Fibroblast of lung (primary cell): ENCODE results near the gene PLXNA2. TPM values are rescaled to one million over a fixed set of nuclear protein-coding genes. Genes with fewer than 3 reads are reported as not detected.
A peak's percentile ranks its signal among the peaks of the same experiment; 100 is the strongest.

Experiments used
- DNase-seq, 2 donors: peaks; one replicate each; pipeline versions ENCODE4 v3.0.0 to v3.0.0-alpha.2; 2010; ENCODE audit warnings: low read depth in 2 of 2
- H2AFZ ChIP-seq: 2 replicates; pipeline ENCODE4 v1.5.1; 2012; ENCODE audit warnings: low read length, control low read depth, inconsistent platforms
- H3K27ac ChIP-seq: 2 replicates; pipeline ENCODE4 v1.5.1; 2011; ENCODE audit warnings: low read length, control low read depth; ENCODE audit not compliant: insufficient read depth
- H3K27me3 ChIP-seq: 2 replicates; pipeline ENCODE4 v1.5.1; 2011; ENCODE audit warnings: mild to moderate bottlenecking, low read length; ENCODE audit not compliant: control insufficient read depth, insufficient read depth
- H3K36me3 ChIP-seq: 2 replicates; pipeline ENCODE4 v1.5.1; 2011; ENCODE audit warnings: low read length; ENCODE audit not compliant: control insufficient read depth, insufficient read depth
- H3K4me1 ChIP-seq: 2 replicates; pipeline ENCODE4 v1.5.1; 2011; ENCODE audit warnings: low read length; ENCODE audit not compliant: control insufficient read depth, insufficient read depth; ENCODE audit errors: extremely low read depth
- H3K4me2 ChIP-seq: 2 replicates; pipeline ENCODE4 v1.5.1; 2011; ENCODE audit warnings: low read length, control low read depth; ENCODE audit not compliant: insufficient read depth; ENCODE audit errors: extremely low read depth
- H3K4me3 ChIP-seq, 4 experiments: fragments of 200-600 bp in 1 of 4; sonication (generic) in 1 of 4; replicated peaks in 1 of 4; 2 replicates each; pipeline ENCODE4 v1.5.1; 2011 to 2016; ENCODE audit warnings: low read length in 4 of 4, low read depth in 3 of 4, mild to moderate bottlenecking in 3 of 4, control low read depth in 2 of 4, inconsistent platforms in 1 of 4, mixed read lengths in 1 of 4; ENCODE audit not compliant: insufficient read depth in 1 of 4; ENCODE audit errors: control extremely low read depth in 1 of 4
- H3K79me2 ChIP-seq: 2 replicates; pipeline ENCODE4 v1.5.1; 2012; ENCODE audit warnings: mild to moderate bottlenecking, low read length, inconsistent platforms; ENCODE audit not compliant: control insufficient read depth, insufficient read depth
- H3K9ac ChIP-seq: 2 replicates; pipeline ENCODE4 v1.5.1; 2011; ENCODE audit warnings: mild to moderate bottlenecking, low read length, control low read depth; ENCODE audit not compliant: insufficient read depth
- H3K9me3 ChIP-seq: 2 replicates; pipeline ENCODE4 v1.5.1; 2012; ENCODE audit warnings: low read depth, low read length; ENCODE audit not compliant: control insufficient read depth, insufficient read depth
- H4K20me1 ChIP-seq: 2 replicates; pipeline ENCODE4 v1.5.1; 2011; ENCODE audit warnings: low read length; ENCODE audit not compliant: control insufficient read depth, insufficient read depth; ENCODE audit errors: extremely low read depth
- CTCF ChIP-seq, 2 donors: IDR thresholded peaks in 1 of 2; conservative IDR thresholded peaks in 1 of 2; 1 replicate in 1 of 2; 2 replicates in 1 of 2; pipeline ENCODE4 v1.5.1; 2011 to 2012; ENCODE audit warnings: low read length in 2 of 2, control low read depth in 1 of 2, inconsistent platforms in 1 of 2, low read depth in 1 of 2, mild to moderate bottlenecking in 1 of 2
- EZH2 ChIP-seq: IDR thresholded peaks from 2 replicates; pipeline ENCODE4 v1.5.1; 2012; ENCODE audit warnings: low read length, control low read depth, mild to moderate bottlenecking; ENCODE audit errors: missing control alignments
- polyA plus RNA-seq, 2 donors: library from polyadenylated mRNA; depleted of rRNA in 1 of 2; stranded (reverse) in 1 of 2; unstranded in 1 of 2; fragments of >200 nt; gene quantifications; 2 replicates each; pipeline ENCODE4 v1.2.1, GENCODE V29; 2011 to 2012; ENCODE audit warnings: missing spikeins in 1 of 2
- total RNA-seq: library from RNA; depleted of rRNA; stranded (reverse); fragments of >200 nt; gene quantifications from 2 replicates; pipeline ENCODE4 v1.2.1, GENCODE V29; 2014

The PLXNA2 gene
- total and polyA plus RNA-seq, 2 donors (not counting 1 experiment from before 2014, with no cell fraction given) = 0.43 to 2.0 TPM

GRCh38 chr1:208105756-208106155 lies 138.4 kb downstream of the PLXNA2 start:
- no peak overlapping the region for H3K9ac ChIP-seq
- no peaks in the 10 kb centered on the region for H3K9me3 ChIP-seq
- no peak overlapping the region for H3K4me3 ChIP-seq
- DNase-seq = no peak
- H3K4me1 ChIP-seq = no peaks in the 10 kb centered on the region
- no peaks in the 10 kb centered on the region for H3K27me3 ChIP-seq
- TF ChIP-seq CTCF (conservative IDR thresholded peaks at IDR 0.05 in 1 of 2, IDR thresholded peaks at IDR 0.05 in 1 of 2; ENCODE audit: low read depth in 1 of 2, low read length in 2 of 2) = no peak
- TF ChIP-seq EZH2 = no peak
- no peak overlapping the region for H2AFZ ChIP-seq
- H3K79me2 ChIP-seq = no peaks in the 10 kb centered on the region
- H3K36me3 ChIP-seq = no peaks in the 10 kb centered on the region
- no peak overlapping the region for H3K4me2 ChIP-seq
- H4K20me1 ChIP-seq = no peaks in the 10 kb centered on the region
- H3K27ac ChIP-seq = no peak overlapping the region

DNA sequence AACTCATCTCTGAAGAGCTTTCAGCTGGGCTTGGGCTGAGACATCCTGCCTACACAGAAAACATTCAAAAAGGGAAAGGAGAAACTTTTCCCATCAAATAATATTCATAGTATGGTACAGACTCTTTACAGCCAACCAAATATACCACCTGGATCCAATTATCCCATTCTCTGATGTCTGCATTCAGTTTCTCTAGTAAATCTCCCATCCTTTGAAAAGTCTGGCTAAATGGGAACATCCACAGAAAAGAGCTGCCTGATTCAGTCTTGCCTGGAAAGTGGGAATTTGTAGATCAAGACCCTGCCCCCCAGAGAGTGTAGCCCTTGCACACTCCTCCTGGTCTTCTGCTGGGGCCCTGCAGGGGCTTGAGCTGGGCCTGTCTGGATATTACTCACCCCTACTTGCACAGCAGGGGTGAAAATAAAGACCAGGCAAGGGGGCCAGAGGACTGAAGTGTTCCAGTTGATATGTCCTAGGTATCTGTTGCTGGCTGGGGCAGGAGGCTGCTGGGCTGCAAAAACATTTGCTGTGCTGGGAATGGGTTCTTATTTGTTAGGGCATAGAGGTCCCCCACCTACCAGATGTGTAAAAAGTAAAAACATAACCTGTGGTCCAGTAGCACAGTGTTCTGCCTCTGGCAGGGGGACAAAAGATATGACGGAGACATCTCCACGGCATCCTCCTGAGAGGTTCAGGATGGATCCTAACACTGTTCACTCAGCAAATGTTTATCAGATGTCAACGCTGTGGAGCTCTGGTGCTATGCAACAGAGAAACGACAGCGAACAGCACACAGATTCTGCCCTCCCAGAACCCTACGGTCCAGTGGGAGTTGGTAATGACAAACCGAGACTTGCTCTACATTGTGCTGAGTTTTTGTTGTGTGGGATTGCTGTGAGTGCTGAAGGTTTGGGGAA lies 140.3 kb downstream of the PLXNA2 start:
- TF ChIP-seq CTCF (conservative IDR thresholded peaks at IDR 0.05 in 1 of 2, IDR thresholded peaks at IDR 0.05 in 1 of 2; ENCODE audit: low read depth in 1 of 2, low read length in 2 of 2) = no peak
- TF ChIP-seq EZH2 = no peak
- no peak for DNase-seq
- H4K20me1 ChIP-seq = no peaks in the 10 kb centered on the region
- H3K36me3 ChIP-seq = no peaks in the 10 kb centered on the region
- no peak overlapping the region for H3K9ac ChIP-seq
- no peaks in the 10 kb centered on the region for H3K79me2 ChIP-seq
- H3K4me1 ChIP-seq = no peaks in the 10 kb centered on the region
- H3K4me2 ChIP-seq = no peak overlapping the region
- H3K4me3 ChIP-seq = no peak overlapping the region
- no peak overlapping the region for H3K27ac ChIP-seq
- no peak overlapping the region for H2AFZ ChIP-seq
- H3K9me3 ChIP-seq = no peaks in the 10 kb centered on the region
- H3K27me3 ChIP-seq = no peaks in the 10 kb centered on the region

GRCh38 chr1:208101661-208102431 lies 142.3 kb downstream of the PLXNA2 start:
- no peak overlapping the region for H3K4me2 ChIP-seq
- H3K4me1 ChIP-seq = no peaks in the 10 kb centered on the region
- H3K27ac ChIP-seq = no peak overlapping the region
- no peak for TF ChIP-seq EZH2
- TF ChIP-seq CTCF (conservative IDR thresholded peaks at IDR 0.05 in 1 of 2, IDR thresholded peaks at IDR 0.05 in 1 of 2; ENCODE audit: low read depth in 1 of 2, low read length in 2 of 2) = no peak
- H3K9ac ChIP-seq = no peak overlapping the region
- no peaks in the 10 kb centered on the region for H3K79me2 ChIP-seq
- H2AFZ ChIP-seq = no peak overlapping the region
- no peaks in the 10 kb centered on the region for H3K9me3 ChIP-seq
- no peak overlapping the region for H3K4me3 ChIP-seq
- no peaks in the 10 kb centered on the region for H3K27me3 ChIP-seq
- H4K20me1 ChIP-seq = no peaks in the 10 kb centered on the region
- peak; percentile 50 to 64 for DNase-seq
- no peaks in the 10 kb centered on the region for H3K36me3 ChIP-seq
